Ascending aorta (tissue), 2 donors: ENCODE results near the gene BAG2. TPM values are rescaled to one million over a fixed set of nuclear protein-coding genes. Genes with fewer than 3 reads are reported as not detected.

ENCODE experiments used
- DNase-seq, 2 donors: peaks; one replicate each; pipeline ENCODE4 v3.0.0-alpha.2; 2019; ENCODE audit warnings: low spot score in 2 of 2
- H3K27ac ChIP-seq, 2 donors: fragments of 200-600 bp; sonication (generic); one replicate each; pipeline ENCODE4 v1.5.1; 2016 to 2017; ENCODE audit warnings: mild to moderate bottlenecking in 1 of 2
- H3K27me3 ChIP-seq: fragments of 200-600 bp; sonication (generic); one replicate; pipeline ENCODE4 v1.5.1; 2017
- H3K36me3 ChIP-seq, 2 donors: fragments of 200-600 bp; sonication (generic); one replicate each; pipeline ENCODE4 v1.5.1; 2016
- H3K4me1 ChIP-seq, 2 donors: fragments of 200-600 bp; sonication (generic); one replicate each; pipeline ENCODE4 v1.5.1; 2016 to 2017; ENCODE audit warnings: mild to moderate bottlenecking in 1 of 2
- H3K4me3 ChIP-seq, 2 donors: fragments of 200-600 bp; sonication (generic); one replicate each; pipeline ENCODE4 v1.5.1; 2016 to 2017; ENCODE audit warnings: mild to moderate bottlenecking in 1 of 2
- H3K9me3 ChIP-seq, 2 donors: fragments of 200-600 bp; sonication (generic); one replicate each; pipeline ENCODE4 v1.5.1; 2016
- intact Hi-C: fragments of 100-400 bp; cut with DNase I; formaldehyde crosslinking; loops from one replicate; pipeline ENCODE4 v1.15.1; 2023
- total RNA-seq: library from RNA; depleted of rRNA; stranded (reverse); fragments of >200 nt; gene quantifications from one replicate; pipeline ENCODE4 v1.1.0, GENCODE V29; 2016
- TF ChIP-seq, protein P1 (sequence below), 3 experiments: fragments of 200-600 bp in 2 of 3; fragments of 450-650 bp in 1 of 3; sonication (generic) in 2 of 3; IDR thresholded peaks; one replicate each; pipeline ENCODE4 v1.5.1; 2016 to 2019; ENCODE audit warnings: antibody characterized with exemption in 3 of 3, mild to moderate bottlenecking in 1 of 3, moderate library complexity in 1 of 3

Gene BAG2
- total RNA-seq, 1 donor from 2014 or later, result 7.7 TPM

DNA sequence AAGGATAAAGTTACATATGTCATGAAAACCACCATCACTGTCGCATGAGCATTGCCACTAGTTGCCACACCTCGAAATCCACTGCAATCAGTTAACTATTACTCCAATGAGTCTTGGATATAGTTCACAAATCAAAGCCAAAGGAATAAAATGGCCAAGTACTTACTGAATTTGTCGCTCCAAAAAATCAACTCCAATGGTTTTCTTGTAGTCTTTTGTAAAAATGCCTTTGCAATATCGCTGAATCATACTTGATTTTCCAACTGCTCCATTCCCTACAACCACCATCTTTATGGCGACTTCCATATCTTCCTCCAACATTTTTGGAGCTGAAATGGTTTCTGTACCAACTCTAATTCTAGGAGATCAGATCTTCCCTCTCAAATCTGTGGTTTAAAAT is 37.9 kb downstream of the BAG2 start:
- no peaks in the 10 kb centered on the region for H3K36me3 ChIP-seq
- H3K4me3 ChIP-seq, result no peak overlapping the region
- H3K27ac ChIP-seq, result no peak overlapping the region
- intact Hi-C loops, result no loop called here
- no peaks in the 10 kb centered on the region for H3K27me3 ChIP-seq
- DNase-seq, result no peak
- H3K4me1 ChIP-seq, result peaks cover 0 to 4% of the 10 kb centered on the region in 2 donors
- TF ChIP-seq, protein P1, sequence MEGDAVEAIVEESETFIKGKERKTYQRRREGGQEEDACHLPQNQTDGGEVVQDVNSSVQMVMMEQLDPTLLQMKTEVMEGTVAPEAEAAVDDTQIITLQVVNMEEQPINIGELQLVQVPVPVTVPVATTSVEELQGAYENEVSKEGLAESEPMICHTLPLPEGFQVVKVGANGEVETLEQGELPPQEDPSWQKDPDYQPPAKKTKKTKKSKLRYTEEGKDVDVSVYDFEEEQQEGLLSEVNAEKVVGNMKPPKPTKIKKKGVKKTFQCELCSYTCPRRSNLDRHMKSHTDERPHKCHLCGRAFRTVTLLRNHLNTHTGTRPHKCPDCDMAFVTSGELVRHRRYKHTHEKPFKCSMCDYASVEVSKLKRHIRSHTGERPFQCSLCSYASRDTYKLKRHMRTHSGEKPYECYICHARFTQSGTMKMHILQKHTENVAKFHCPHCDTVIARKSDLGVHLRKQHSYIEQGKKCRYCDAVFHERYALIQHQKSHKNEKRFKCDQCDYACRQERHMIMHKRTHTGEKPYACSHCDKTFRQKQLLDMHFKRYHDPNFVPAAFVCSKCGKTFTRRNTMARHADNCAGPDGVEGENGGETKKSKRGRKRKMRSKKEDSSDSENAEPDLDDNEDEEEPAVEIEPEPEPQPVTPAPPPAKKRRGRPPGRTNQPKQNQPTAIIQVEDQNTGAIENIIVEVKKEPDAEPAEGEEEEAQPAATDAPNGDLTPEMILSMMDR (IDR thresholded peaks at IDR 0.05), result no peak
- H3K9me3 ChIP-seq, result no peaks in the 10 kb centered on the region

DNA sequence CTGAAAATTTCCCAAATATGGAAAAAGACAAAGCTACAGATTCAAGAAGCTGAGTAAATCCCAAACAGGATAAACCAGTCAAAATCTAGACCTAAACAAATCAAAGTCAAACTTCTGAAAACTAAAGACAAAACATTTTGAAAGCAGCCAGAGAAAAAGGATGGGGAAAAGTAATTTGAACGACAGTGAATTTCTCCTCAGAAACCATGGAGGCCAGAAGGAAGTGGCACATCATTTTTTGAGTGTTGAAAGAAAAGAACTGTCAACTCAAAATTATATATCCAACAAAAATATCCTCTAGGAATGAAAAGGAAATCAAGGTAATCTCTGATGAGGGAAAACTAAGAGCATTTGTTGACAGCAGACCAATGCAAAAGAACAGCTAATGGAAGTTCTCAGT is 43.1 kb downstream of the BAG2 start:
- Histone ChIP-seq H3K27ac (no peak overlapping the region), H3K4me3 (no peak overlapping the region), H3K36me3 (no peaks in the 10 kb centered on the region), H3K9me3 (peaks cover 0 to 2% of the 10 kb centered on the region in 2 donors), H3K4me1 (no peaks in the 10 kb centered on the region), H3K27me3 (no peaks in the 10 kb centered on the region)
- intact Hi-C loops, result no loop called here
- no peak for DNase-seq
- TF ChIP-seq, protein P1 (IDR thresholded peaks at IDR 0.05), result no peak

DNA sequence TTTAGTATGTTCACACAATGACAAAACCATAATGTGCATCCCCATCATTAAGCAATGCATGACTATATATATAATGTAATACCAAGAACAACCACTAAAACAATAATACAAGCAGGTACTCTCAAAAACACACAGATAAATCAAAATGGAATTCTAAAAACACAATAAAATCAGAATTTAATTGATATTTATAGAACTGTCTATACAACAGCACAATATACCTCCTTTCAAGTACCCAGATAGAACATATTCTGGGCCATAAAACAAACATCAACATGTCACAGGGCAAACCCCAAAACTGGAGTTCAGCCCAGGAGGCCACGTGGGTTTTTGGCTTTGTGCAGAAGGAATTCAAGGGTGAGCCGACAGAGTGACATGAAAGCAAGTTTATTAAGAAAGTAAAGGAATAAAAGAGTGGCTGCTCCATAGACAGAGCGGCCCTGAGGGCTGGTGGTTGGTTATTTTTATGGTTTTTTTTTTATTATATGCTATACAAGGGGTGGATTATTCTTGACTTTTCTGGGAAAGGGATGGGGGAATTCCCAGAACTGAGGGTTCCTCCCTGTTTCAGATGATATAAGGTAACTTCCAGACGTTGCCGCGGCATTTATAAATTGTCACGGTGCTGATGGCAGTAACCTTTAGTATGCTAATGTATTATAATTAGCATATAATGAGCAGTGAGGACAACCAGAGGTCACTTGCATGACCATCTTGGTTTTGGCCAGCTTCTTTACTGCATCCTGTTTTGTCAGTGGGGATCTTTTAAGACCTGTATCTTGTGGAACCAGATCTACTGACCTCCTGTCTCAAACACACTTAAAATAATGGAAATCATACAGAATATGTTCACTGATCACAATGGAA is 44.3 kb downstream of the BAG2 start:
- Histone ChIP-seq H3K4me3 (no peak overlapping the region), H3K27ac (no peak overlapping the region), H3K36me3 (no peaks in the 10 kb centered on the region), H3K27me3 (no peaks in the 10 kb centered on the region), H3K9me3 (peaks cover 0 to 5% of the 10 kb centered on the region in 2 donors), H3K4me1 (no peaks in the 10 kb centered on the region)
- DNase-seq, result no peak
- TF ChIP-seq, protein P1 (IDR thresholded peaks at IDR 0.05), result no peak
- intact Hi-C loops, result no loop called here

DNA sequence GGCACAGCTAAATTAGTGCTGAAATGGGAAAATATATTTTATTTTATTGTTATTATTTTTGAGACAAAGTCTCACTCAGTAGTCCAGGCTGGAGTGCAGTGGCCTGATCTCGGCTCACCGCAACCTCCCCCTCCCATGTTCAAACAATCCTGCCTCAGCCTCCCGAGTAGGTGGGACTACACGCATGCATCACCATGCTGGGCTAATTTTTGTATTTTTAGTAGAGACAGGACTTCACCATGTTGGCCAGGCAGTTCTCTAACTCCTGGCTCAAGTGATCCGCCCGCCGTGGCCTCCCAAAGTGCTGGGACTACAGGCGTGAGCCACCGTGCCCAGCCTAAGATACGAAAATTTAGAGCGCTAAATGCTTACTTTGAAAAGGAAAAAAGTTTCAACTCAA is 45.1 kb downstream of the BAG2 start:
- H3K27me3 ChIP-seq, result no peaks in the 10 kb centered on the region
- H3K9me3 ChIP-seq, result peaks cover 0 to 5% of the 10 kb centered on the region in 2 donors
- no peaks in the 10 kb centered on the region for H3K36me3 ChIP-seq
- no peak overlapping the region for H3K27ac ChIP-seq
- no peak for DNase-seq
- no peak overlapping the region for H3K4me3 ChIP-seq
- intact Hi-C loops, result no loop called here
- TF ChIP-seq, protein P1 (IDR thresholded peaks at IDR 0.05), result no peak
- no peaks in the 10 kb centered on the region for H3K4me1 ChIP-seq

DNA sequence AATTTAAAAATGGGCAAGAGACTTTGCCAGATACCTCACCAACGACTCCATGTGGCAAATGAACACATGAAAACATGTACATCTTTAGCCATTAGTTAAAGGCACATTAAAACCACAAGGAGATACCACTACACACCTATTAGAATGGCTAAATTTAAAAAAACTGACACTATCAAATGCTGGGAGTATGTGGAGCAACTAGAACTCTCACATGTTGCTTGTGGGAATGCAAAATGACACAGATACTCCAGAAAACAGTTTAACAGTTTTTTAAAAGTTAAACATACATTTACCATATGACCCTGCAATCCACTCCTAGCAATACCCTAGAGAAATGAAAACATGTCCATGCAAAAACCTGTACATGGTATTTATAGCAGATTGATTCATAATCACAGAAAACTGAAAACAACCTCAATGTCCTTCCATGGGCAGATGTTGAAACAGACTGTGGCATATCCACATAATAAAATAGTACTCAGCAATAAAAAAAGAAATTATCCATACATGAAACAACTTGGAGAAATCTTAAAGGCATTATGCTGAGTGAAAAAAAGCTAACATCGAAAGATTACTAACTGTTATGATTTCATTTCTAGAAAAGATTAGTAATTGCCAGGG is 48.1 kb downstream of the BAG2 start:
- H3K4me3 ChIP-seq, result peak overlapping the region; percentile 1 to 88
- intact Hi-C loops, result loop anchor here (2.0 kb wide), 1 partner anchor 43 kb away; no protein-coding TSS in a partner anchor
- TF ChIP-seq, protein P1 (IDR thresholded peaks at IDR 0.05), result no peak
- peaks cover 0 to 5% of the 10 kb centered on the region in 2 donors for H3K9me3 ChIP-seq
- H3K4me1 ChIP-seq, result peaks cover 0 to 6% of the 10 kb centered on the region in 2 donors
- no peak for DNase-seq
- H3K36me3 ChIP-seq, result no peaks in the 10 kb centered on the region
- H3K27ac ChIP-seq, result no peak overlapping the region
- no peaks in the 10 kb centered on the region for H3K27me3 ChIP-seq
